ENCODE measurements around the gene TARBP2.
A peak's percentile ranks its signal among the peaks of the same experiment; 100 is the strongest.
"Not testable (repeated sequence)": the region's sequence is repeated elsewhere in the genome, so short reads cannot be mapped to it uniquely, and the experiment has no call there.

Gene TARBP2

DNA sequence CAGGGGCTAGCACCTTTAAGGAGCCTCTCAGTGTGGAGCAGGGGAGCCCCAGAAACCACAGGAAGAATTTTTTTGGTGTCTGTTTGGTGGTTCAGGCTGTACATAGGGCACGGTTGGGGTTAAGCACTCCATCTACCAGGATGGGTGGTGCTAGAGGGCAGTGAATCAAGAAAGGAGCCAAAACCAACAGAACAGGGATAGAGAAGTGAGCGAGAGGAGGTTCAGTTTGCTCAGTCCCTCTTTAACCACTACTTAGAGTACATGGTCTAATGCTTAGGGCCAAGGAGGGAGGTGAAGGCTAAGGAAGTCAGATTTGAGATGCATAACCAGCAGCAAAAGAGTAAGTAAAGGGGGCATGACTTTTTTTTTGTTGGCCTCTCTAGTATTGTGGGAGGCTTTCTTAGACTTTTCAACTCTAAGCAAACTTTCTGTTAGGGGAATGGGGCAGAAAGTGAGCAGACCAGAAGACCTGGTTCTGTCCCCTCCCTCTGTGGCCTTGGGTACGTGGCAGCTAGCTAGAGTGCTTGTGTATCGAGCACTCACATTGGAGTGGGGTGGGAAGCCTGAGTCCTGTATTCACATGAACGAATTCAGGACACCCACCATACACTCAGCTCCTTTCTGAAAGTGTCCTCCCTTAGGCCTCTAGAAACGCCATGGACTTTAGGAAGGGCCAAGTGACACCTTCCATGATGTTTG is 12.8 kb downstream of the TARBP2 start:
- DNase-seq (ENCODE audit: low spot score) = no peak

DNA sequence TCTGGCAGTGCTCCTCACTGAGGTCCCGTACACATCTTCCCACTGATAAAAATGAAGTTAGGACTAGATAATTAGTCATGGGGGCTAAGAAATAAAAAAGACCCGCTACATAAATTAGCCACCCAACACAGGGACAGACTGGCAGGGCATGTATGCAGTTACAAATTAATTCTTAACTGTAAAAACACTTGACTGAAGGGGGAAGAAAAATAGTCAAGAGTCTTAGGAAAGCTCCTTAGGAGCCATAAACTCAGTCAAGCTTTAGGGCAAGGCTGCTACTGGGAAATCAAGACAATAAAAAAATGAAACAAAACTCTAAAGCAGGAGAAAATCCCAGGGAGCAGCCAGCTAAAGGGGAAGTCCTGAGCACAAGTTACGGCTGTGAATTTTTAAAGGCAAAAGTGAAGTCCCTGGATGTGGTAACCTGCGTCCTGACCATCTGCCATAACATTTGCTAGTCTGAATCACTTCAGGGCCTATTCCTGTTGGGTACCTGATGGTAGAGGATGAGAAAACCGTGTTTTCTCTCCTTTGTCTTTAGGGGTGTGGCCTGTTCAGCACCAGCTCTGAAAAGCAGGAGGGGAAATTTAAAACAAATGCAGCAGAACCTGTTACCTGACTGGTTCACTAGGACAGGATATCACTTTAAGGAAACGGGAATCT is 13.7 kb downstream of the TARBP2 start:
- no peak for DNase-seq (ENCODE audit: low spot score)

GRCh38 chr12:53515291-53515680 is 14.2 kb downstream of the TARBP2 start:
- no peak for DNase-seq (ENCODE audit: low spot score)

DNA sequence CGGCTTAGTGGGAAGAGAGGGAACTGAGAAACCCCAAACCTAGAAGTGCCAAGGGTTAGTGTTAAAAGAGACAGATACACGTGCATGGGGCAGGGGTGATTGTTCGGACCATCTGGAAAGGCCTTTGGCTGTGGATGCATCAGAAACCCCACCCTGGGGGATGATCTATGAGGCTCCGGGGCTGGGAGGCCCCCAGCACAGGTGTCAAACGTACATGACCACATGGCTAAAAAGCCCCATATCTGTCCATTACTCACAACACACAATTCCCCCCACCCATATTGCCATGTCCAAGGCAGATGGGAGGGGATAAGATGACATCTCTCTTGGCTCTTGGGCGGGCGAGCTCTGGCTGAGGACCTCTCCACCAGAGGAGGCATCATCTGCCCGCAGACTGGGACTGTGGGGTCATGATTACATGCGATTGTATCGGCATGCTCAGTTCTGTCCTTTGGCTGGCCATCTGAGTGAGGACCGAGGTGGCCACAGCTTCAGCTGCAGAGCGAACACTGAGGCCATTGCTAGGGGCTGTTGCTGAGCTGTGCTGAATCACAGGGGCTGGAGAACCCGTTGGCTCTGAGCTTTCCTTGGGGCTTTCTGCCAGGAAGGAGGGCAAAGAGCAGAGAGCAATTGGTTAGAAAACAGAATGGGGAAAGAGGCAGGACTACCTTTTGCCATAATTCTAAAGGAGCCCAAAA is 15.8 kb downstream of the TARBP2 start:
- no peak for DNase-seq (ENCODE audit: low spot score)

- DNase-seq (ENCODE audit: low spot score) = no peak
These were observed 17.3 kb downstream of the TARBP2 start for GRCh38 chr12:53518381-53518780.

DNA sequence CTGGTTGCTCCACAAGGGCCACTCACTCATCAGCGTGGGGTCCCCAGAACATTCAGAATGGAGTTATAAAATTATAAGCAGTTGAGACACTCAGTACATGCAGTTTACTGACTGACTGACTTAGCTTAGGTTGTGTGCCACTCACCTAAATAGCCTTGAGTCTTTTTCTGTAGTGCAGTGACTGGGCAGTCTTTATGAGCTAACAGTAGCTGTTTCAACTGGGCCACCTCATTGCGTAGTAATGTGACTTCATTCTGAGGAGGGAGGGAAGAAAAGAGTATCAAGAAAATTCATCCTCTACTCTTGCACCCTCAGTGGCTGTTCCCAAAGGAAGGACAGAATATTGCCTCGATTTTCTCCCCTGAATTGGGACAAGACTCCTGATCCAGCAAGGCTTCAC is 22.0 kb downstream of the TARBP2 start:
- DNase-seq (ENCODE audit: low spot score) = no peak

DNA sequence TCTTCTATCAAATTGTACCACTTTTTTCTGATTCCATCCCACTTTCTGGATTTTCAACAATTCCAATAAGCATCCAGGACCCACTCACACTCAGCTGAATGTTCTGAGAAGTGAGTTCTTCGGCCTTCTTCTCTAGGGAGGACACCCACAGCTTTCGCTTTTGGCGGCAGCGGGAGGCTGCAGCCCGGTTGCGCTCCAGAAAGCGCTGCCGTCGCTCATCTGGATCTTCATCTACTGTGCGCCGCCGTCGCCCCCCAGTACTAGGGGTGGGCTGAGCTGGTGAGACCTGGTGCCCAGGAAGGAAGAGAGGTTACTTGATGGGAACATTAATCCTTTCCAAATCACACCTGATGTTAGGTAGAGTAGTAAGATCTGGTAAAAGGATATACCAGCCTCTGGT is 23.4 kb downstream of the TARBP2 start:
- DNase-seq (ENCODE audit: low spot score) = no peak

DNA sequence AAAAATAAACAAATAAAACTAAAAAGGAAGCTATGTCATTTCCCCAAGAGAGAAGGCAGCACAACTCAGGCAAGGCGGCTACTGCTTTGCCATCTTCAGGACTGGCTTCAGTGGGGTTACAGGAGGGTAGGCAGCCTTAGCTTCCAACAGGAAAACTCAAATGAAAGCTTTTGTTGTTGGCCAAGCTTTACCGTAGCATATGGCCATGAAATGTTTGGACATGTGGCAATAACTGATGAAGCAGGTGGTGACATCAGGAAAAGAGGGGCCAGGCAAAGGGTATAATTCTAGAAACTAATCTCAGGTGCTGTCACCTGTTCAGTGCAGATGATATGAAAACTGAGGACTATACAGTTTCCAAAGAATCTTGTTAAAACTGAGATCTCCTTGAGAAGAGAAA is 29.0 kb downstream of the TARBP2 start:
- DNase-seq (ENCODE audit: low spot score) = no peak

DNA sequence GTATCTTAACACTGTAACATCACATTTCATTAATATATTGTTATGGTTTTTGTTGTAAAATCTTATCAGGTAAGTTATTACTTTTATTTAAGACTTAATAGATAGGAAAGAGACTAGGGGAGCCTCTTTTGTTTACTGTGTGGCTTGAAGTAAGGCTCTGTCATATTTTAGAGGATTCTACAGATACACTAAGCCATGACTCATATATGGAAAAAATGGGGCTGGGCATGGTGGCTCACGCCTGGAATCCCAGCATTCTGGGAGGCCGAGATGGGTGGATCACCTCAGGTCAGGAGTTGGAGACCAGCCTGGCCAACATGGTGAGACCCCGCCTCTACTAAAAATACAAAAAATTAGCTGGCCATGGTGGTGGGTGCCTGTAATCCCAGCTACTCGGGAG is 29.8 kb downstream of the TARBP2 start:
- no peak for DNase-seq (ENCODE audit: low spot score)

DNA sequence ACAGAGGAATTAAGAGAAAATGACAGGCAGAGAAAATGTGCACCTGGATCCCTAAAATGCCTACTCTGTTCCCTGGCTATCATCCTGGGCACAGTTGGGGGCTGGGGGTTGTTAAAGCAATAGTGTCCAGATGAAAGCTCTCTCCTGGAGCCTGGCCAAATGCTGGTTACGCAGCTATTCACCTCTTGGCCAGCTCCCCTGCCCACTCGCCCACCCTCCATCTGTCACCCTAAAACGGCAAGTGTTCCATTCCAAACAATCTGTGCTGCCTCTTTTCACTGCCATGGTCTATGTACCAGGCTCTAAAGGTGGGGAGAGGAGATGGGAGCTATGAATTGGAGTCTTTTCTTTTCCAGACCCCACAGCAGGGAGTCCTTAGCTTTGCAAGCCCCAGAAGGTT is 30.9 kb downstream of the TARBP2 start:
- DNase-seq (ENCODE audit: low spot score) = no peak

GRCh38 chr12:53532524-53533445 is 31.7 kb downstream of the TARBP2 start:
- peak; percentile 71 for DNase-seq (ENCODE audit: low spot score)

- DNase-seq (ENCODE audit: low spot score) = peak; percentile 78
These were observed 32.4 kb downstream of the TARBP2 start for GRCh38 chr12:53533471-53533870.

DNA sequence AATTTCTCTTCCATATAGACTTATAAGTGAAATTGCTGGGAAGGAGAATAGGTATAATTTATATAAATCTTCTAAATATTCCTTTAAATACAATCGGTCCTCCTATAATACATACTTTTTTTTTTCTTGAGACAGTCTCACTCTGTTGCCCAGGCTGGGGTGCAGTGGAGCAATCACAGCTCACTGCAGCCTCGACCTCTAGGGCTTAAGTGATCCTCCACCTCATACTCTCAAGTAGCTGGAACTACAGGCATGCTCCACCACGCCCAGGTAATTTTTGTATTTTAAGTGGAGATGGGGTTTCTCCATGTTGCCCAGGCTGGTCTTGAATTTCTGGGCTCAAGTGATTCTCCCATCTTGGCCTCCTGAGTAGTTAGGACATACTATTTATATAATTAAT is 35.9 kb downstream of the TARBP2 start:
- no peak for DNase-seq (ENCODE audit: low spot score)

DNA sequence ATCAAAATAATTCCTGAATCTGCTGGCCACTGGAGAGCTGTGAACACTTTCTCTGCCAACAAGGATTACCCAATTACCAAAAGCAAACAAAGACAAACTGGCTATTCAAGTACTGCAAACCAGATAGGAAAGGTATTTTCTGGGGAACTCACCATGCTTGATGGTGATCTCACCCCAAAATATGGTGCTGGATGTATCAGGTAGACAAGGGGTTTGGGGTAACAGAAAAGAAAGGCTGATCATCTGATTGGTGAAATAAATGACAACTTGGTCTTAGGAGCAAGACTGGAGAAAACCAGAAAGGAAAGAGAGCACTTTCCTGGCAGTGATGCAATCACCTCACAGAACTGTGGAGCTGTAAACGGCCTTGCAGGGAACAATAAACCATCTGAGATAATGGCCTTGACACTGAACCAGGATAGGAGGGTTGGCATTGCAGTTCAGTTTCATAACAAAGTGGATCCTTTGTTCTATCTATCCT is 37.2 kb downstream of the TARBP2 start:
- DNase-seq (ENCODE audit: low spot score) = peak; percentile 67

DNA sequence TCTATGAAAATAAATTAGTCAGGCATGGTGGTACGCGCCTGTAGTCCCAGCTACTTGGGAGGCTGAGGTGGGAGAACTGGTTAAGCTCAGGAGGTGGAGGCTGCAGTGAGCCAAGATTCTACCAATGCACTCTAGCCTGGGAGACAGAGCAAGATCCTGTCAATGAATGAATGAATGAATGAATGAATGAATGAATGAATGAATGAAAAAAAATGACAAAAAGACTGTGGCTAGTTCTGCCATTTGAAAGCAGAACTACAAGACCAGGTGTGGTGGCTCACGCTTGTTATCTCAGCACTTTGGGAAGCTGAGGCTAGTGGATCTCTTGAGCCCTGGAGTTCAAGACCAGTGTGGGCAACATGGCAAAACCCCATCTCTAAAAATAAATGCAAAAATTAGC is 38.4 kb downstream of the TARBP2 start:
- DNase-seq (ENCODE audit: low spot score) = no peak

GRCh38 chr12:53543539-53543938 is 42.5 kb downstream of the TARBP2 start:
- peak; percentile 40 for DNase-seq (ENCODE audit: low spot score)

- DNase-seq (ENCODE audit: low spot score) = not testable (repeated sequence)
These were observed 47.3 kb downstream of the TARBP2 start for GRCh38 chr12:53548354-53548753.

GRCh38 chr12:53550131-53550530 is 49.0 kb downstream of the TARBP2 start:
- not testable (repeated sequence) for DNase-seq (ENCODE audit: low spot score)

DNA sequence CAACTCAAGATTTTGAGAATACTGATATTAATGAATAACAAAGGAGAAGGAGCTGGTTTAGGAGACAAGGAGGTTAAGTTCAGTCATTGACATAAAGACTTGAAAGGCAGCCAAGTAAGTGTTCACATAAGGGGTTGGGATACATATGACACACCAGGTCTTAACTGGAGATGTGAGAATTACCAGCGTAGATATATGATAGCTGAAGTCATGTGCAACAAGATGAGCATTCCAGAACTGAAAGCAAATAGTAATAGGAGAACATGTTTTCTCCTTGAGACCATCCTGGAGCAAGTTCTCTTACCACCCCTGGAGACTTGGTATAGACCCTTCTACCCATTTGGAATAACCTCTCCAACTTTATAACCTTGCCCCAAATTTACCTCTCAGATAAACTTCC is 49.5 kb downstream of the TARBP2 start:
- no peak for DNase-seq (ENCODE audit: low spot score)

- no peak for DNase-seq (ENCODE audit: low spot score)
These were observed 50.8 kb downstream of the TARBP2 start for GRCh38 chr12:53551889-53552291.

DNA sequence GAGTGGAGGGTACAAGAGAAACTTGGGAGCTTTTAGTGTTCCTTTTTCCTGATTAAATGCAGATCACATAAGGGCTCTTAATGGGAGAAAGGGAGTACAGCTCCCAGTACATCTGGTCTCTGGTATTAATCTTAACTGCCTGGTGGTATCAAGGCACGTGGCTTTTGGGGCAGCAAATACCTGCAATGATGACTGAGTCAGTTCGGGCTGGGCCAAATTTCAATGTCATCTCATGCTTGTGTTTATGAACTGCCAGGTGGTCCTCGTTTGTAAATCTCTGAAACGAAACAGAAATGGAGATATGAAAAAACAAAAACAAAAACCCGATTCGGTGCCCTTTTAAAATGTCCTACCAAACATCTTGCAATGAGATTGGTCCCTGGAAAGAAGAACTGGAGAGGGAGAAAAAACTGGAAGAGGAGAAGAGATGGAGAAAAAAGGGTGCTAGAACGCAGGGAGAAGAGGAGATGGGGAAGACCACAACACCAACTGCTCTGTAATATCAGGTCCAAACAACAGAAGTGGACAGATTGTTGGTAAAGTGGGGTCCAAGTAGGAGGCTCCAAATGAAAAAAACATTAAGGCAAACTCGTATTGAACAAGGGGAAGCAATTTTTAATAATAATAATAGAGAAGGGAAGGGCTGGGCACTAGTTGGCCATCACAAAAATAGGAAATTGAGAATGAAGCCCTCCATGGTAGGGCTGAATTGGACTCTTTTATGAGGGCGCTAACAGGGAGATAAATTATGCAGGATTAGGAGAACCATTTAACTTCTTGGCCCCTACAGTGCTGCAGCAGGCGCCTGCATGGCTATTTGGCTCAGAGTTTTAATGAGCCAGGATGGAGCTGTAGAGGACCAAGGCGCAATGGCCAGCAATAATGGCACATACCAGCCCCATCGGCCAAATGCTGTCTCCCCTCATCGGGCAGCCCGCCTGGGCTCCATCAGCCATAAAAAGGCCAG is 51.6 kb downstream of the TARBP2 start:
- no peak for DNase-seq (ENCODE audit: low spot score)
